HCT116 (cell line): ENCODE measurements around the gene WDR27. TPM values are rescaled to one million over a fixed set of nuclear protein-coding genes. Genes with fewer than 3 reads are reported as not detected.

Experiments
- ATAC-seq: fragments of 200-7000 bp; cut with Tn5 transposase; 2 replicates; pipeline ENCODE4 v1.9.1; 2020; ENCODE audit warnings: mild to moderate bottlenecking, moderate library complexity
- BruUV-seq: library from RNA; stranded (reverse); fragments of 400-500 nt; replicated peaks from 2 replicates; lab custom pipeline; 2021; lab: Mats Ljungman, UMichigan
- CTCF ChIA-PET: fragments of 300-600 bp; sonication (Branson Sonifier 250); formaldehyde crosslinking; loops from one replicate; lab custom pipeline; 2021; ENCODE audit warnings: antibody characterized with exemption; lab: Charles Lee
- POLR2A ChIA-PET: fragments of 300-600, 350-600 bp; sonication (Branson Sonifier 250); formaldehyde crosslinking; loops from one replicate; lab custom pipeline; 2021; ENCODE audit warnings: antibody characterized with exemption; lab: Charles Lee
- RAD21 ChIA-PET, 2 experiments: fragments of 300-600 bp; sonication (Branson Sonifier 250); formaldehyde crosslinking; loops; one replicate each; lab custom pipeline; 2023; ENCODE audit warnings: low total read pairs in 2 of 2; ENCODE audit not compliant: uncharacterized antibody in 2 of 2, unreplicated experiment in 2 of 2, low non-redundant PET in 1 of 2; lab: Charles Lee
- DNase-seq: peaks from one replicate; pipeline ENCODE4 v3.0.0-alpha.2; 2010; ENCODE audit warnings: low read depth, low spot score
- H2AFZ ChIP-seq: fragments of 200-600 bp; shearing (Covaris generic), sonication (generic); 2 replicates; pipeline ENCODE4 v1.6.1; 2017; ENCODE audit warnings: low read depth, mixed run types, mixed read lengths, antibody characterized with exemption, low read length; ENCODE audit not compliant: poor library complexity, severe bottlenecking
- H3K27ac ChIP-seq: 2 replicates; pipeline ENCODE4 v1.5.1; 2012; ENCODE audit warnings: low read depth, low read length
- H3K27me3 ChIP-seq: fragments of 200-600 bp; sonication (generic); 2 replicates; pipeline ENCODE4 v1.6.1; 2016; ENCODE audit warnings: mixed run types, low read length, mixed read lengths; ENCODE audit not compliant: insufficient read depth
- H3K36me3 ChIP-seq, 2 experiments: fragments of 200-500 bp in 1 of 2; fragments of 200-600 bp in 1 of 2; sonication (Bioruptor generic) in 1 of 2; sonication (generic) in 1 of 2; 2 replicates each; pipeline versions ENCODE4 v1.5.1 to v1.6.1; 2014 to 2016; ENCODE audit warnings: low read length in 2 of 2, inconsistent platforms in 1 of 2, mixed read lengths in 1 of 2, mixed run types in 1 of 2; ENCODE audit not compliant: insufficient read depth in 2 of 2, control insufficient read depth in 1 of 2
- H3K4me1 ChIP-seq, 2 experiments: fragments of 200-600 bp in 1 of 2; sonication (generic) in 1 of 2; 2 replicates each; pipeline versions ENCODE4 v1.5.1 to v1.6.1; 2012 to 2017; ENCODE audit warnings: low read length in 2 of 2, inconsistent platforms in 1 of 2, mild to moderate bottlenecking in 1 of 2, mixed read lengths in 1 of 2, mixed run types in 1 of 2, moderate library complexity in 1 of 2; ENCODE audit not compliant: insufficient read depth in 2 of 2, control insufficient read depth in 1 of 2
- H3K4me2 ChIP-seq: fragments of 200-600 bp; sonication (generic); 2 replicates; pipeline ENCODE4 v1.6.1; 2017; ENCODE audit warnings: mixed run types, low read length, mixed read lengths
- H3K4me3 ChIP-seq, 2 experiments: fragments of 200-600 bp in 1 of 2; sonication (generic) in 1 of 2; replicated peaks in 1 of 2; 2 replicates each; pipeline ENCODE4 v1.5.1; 2011 to 2016; ENCODE audit warnings: low read length in 2 of 2, control low read depth in 1 of 2, low read depth in 1 of 2, mild to moderate bottlenecking in 1 of 2, mixed read lengths in 1 of 2, mixed run types in 1 of 2
- H3K79me2 ChIP-seq: fragments of 200-600 bp; sonication (generic); 2 replicates; pipeline ENCODE4 v1.6.1; 2017; ENCODE audit warnings: mild to moderate bottlenecking, mixed run types, low read length, moderate library complexity, mixed read lengths; ENCODE audit not compliant: insufficient read depth
- H3K9ac ChIP-seq: fragments of 200-600 bp; sonication (generic); 2 replicates; pipeline ENCODE4 v1.6.1; 2016; ENCODE audit warnings: low read length, mixed read lengths
- H3K9me2 ChIP-seq: fragments of 200-600 bp; sonication (generic), shearing (Covaris generic); 2 replicates; pipeline ENCODE4 v1.6.1; 2017; ENCODE audit warnings: mixed run types, mild to moderate bottlenecking, moderate library complexity; ENCODE audit not compliant: insufficient read depth
- H3K9me3 ChIP-seq, 2 experiments: fragments of 200-500 bp in 1 of 2; fragments of 200-600 bp in 1 of 2; sonication (Bioruptor generic) in 1 of 2; sonication (generic) in 1 of 2; 2 replicates each; pipeline ENCODE4 v1.6.1; 2014 to 2017; ENCODE audit warnings: low read length in 2 of 2, mixed read lengths in 2 of 2, inconsistent platforms in 1 of 2, low read depth in 1 of 2, mild to moderate bottlenecking in 1 of 2, mixed run types in 1 of 2, moderate library complexity in 1 of 2; ENCODE audit not compliant: control insufficient read depth in 1 of 2, insufficient read depth in 1 of 2
- H4K20me1 ChIP-seq: fragments of 200-600 bp; sonication (generic), shearing (Covaris generic); 2 replicates; pipeline ENCODE4 v1.6.1; 2017; ENCODE audit warnings: mixed run types, mild to moderate bottlenecking, moderate library complexity; ENCODE audit not compliant: insufficient read depth
- ATF3 ChIP-seq: IDR thresholded peaks from 2 replicates; pipeline ENCODE4 v1.6.1; 2012
- CBX3 ChIP-seq: IDR thresholded peaks from 2 replicates; pipeline ENCODE4 v1.6.1; 2012; ENCODE audit warnings: low read depth
- CTCF ChIP-seq, 3 experiments: fragments of 200-600 bp in 1 of 3; sonication (generic) in 1 of 3; IDR thresholded peaks in 2 of 3; conservative IDR thresholded peaks in 1 of 3; 2 replicates each; pipeline ENCODE4 v1.5.1; 2012 to 2017; ENCODE audit warnings: low read depth in 2 of 3, low read length in 2 of 3, antibody characterized with exemption in 1 of 3, borderline replicate concordance in 1 of 3, control low read depth in 1 of 3, mild to moderate bottlenecking in 1 of 3, mixed read lengths in 1 of 3, mixed run types in 1 of 3, moderate library complexity in 1 of 3; ENCODE audit not compliant: insufficient read depth in 1 of 3
- EGR1 ChIP-seq: IDR thresholded peaks from 2 replicates; pipeline ENCODE4 v1.6.1; 2012; ENCODE audit warnings: low read depth
- ELF1 ChIP-seq: IDR thresholded peaks from 2 replicates; pipeline ENCODE4 v1.6.1; 2012; ENCODE audit warnings: low read depth, borderline replicate concordance
- EZH2phosphoT487 ChIP-seq: fragments of 200-600 bp; IDR thresholded peaks from 2 replicates; pipeline ENCODE4 v1.6.1; 2018; ENCODE audit warnings: antibody characterized with exemption, borderline replicate concordance
- FOSL1 ChIP-seq: IDR thresholded peaks from 2 replicates; pipeline ENCODE4 v1.6.1; 2012; ENCODE audit warnings: low read depth
- MAX ChIP-seq: IDR thresholded peaks from 2 replicates; pipeline ENCODE4 v1.6.1; 2012
- POLR2A ChIP-seq: IDR thresholded peaks from 2 replicates; pipeline ENCODE4 v1.7.0; 2011; ENCODE audit warnings: borderline replicate concordance; ENCODE audit not compliant: insufficient read depth, insufficient read length; ENCODE audit errors: extremely low read depth
- SP1 ChIP-seq: IDR thresholded peaks from 2 replicates; pipeline ENCODE4 v1.6.1; 2012; ENCODE audit warnings: low read depth
- SRF ChIP-seq: IDR thresholded peaks from 2 replicates; pipeline ENCODE4 v1.6.1; 2012; ENCODE audit warnings: low read depth
- TCF7L2 ChIP-seq: IDR thresholded peaks from 2 replicates; pipeline ENCODE4 v1.7.0; 2011; ENCODE audit warnings: borderline replicate concordance, inconsistent platforms; ENCODE audit not compliant: insufficient read depth, insufficient read length; ENCODE audit errors: extremely low read depth
- YY1 ChIP-seq: IDR thresholded peaks from 2 replicates; pipeline ENCODE4 v1.6.1; 2011; ENCODE audit warnings: low read length, low read depth, moderate library complexity, mild to moderate bottlenecking; ENCODE audit not compliant: insufficient replicate concordance; ENCODE audit errors: extremely low read depth
- ZFX ChIP-seq: fragments of 450-650 bp; IDR thresholded peaks from 2 replicates; pipeline ENCODE4 v1.6.1; 2017
- intact Hi-C: fragments of 100-400 bp; cut with micrococcal nuclease; formaldehyde crosslinking; loops from 2 replicates; pipeline ENCODE4 v1.10.0; 2022
- total RNA-seq: library from RNA; stranded (reverse); gene quantifications from one replicate; pipeline ENCODE4 v1.2.1, GENCODE V29; 2021; ENCODE audit not compliant: unreplicated experiment

The WDR27 gene
- total RNA-seq, 1 experiment from 2014 or later = 60.6 TPM

GRCh38 chr6:169589293-169589692 lies 112.5 kb downstream of the WDR27 start:
- ChIA-PET POLR2A (no interaction called here), CTCF (no interaction called here), RAD21 (no interaction called here)
- Histone ChIP-seq H3K9me2 (no peaks in the 10 kb centered on the region), H3K79me2 (no peaks in the 10 kb centered on the region), H3K4me1 (no peaks in the 10 kb centered on the region), H3K36me3 (no peaks in the 10 kb centered on the region), H3K27ac (no peak overlapping the region), H3K9ac (no peak overlapping the region), H2AFZ (no peak overlapping the region), H3K9me3 (no peaks in the 10 kb centered on the region), H3K4me3 (no peak overlapping the region), H3K4me2 (no peak overlapping the region), H4K20me1 (no peaks in the 10 kb centered on the region), H3K27me3 (no peaks in the 10 kb centered on the region)
- ATAC-seq = no peak
- intact Hi-C loops = no loop called here
- TF ChIP-seq POLR2A (no peak), ZFX (no peak), FOSL1 (no peak), SRF (no peak), YY1 (no peak), EGR1 (no peak), ELF1 (no peak), ATF3 (no peak), CTCF (IDR thresholded peaks at IDR 0.05 in 2 of 3, conservative IDR thresholded peaks at IDR 0.05 in 1 of 3; ENCODE audit: borderline replicate concordance in 1 of 3, insufficient read depth in 1 of 3, low read depth in 2 of 3, low read length in 2 of 3) (no peak), TCF7L2 (no peak), EZH2phosphoT487 (no peak), MAX (no peak), SP1 (no peak), CBX3 (no peak)
- BruUV-seq = no TSS peak
- no peak for DNase-seq
